Measurements from ENCODE around the gene SERP2.

The SERP2 gene

DNA sequence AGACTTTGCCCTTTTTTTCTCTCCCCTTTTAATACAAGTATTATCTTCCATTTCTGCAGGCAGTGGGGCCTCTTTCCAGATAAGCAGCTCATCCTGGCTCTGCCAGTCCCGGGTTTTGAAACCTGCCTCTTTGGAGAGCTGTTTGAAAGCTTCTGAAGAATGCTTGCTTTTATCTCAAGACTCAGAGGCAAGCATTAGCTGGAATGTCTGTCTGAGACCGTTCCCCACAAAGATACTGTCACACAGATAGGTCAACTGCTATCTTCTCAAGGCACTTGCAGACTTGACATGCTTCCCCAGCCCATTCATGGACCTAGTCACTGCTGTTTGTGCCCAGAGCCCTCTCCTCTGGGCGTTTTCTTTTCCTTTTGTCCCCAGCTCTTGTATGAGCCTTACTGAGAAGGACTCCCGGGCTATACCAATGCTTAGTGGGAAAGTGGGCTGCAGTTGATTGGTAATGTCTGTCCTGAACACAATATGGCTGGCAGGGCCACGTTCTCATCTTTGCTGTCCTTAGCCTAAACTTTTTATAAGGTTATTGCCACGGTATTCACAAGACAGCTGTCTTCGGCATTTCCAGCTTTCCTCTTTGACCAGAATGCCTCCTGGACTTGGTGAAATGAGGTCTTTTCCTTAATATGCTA, 13.4 kb downstream of the SERP2 start:
- no peak for DNase-seq

DNA sequence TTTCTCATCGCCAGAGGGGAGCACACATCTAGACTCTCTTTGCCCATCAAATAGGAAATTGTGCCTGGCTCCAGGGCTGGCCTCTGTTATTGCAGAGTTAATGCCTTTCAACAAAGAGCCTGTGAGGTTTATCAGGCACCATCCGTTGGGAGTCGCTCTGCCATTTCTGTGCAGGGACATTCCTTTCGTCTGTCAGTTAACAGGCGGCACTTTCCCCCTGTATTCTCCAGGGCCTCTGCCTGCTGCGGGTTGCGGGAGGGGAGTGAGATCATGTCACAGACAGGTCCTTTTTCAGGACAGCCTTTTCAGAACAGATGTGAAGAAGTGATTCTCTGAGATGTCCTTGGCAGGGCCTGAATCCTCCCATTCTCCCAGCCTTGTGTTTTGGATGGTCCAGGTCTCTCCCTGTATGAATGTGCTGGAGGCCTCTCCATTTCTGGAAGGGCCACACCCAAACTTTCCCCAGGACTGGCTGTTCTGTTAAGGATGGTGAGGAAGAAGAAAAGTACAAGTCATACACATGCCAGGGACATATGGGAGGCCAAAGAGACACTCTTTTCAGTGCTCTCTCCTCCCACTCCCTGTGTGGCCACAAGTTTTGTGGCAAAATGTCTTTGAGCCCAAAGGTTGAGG, 14.9 kb downstream of the SERP2 start:
- peak in 2 of 58 donors; percentile 6 to 11 for DNase-seq

DNA sequence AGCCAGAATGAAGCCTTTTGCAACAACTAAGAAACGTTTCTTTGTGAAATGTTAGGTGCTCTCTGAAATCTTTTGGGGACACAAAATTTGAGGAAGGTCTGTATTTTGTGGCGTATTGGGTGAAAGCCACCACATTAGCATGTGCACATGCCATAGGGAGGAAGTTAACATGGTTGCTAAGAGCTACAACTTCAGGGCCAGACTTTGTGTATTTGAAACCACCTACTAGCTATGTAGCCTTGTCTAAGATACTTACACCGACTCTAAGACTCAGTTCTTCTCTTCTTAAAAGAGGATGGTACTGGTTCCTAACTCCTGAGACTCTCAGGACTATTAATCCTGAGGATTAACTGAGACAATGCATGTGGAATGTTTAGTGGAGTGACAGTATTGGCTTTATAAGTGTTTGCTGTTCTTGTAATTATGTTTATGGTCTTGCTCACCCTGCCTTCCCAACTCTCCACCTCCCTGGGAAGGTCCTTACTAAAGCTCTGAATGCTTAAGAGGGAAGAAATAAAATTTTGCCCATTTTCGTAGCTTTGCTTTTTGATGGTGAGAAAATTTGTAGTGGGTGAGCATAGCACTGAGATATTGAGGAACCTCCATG, 15.5 kb downstream of the SERP2 start:
- no peak for DNase-seq

DNA sequence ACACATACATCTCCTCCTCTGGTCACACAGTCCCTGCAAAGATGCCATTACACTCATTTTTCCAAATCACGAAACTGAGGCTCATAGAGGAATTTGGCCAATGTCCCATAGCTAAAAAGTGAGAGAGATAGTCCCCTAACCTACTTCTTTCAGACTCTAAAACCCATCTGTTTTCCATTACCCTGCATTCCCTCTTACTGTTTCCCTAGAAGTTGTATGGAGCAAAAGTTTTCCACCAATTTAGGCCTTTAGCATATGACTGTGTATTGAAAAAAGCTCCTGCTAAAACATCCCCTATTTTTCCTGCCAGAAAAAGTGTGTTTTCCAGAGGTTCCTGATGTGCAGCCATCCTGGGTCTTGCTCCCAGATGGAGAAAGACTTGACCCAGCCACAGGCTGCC, 16.3 kb downstream of the SERP2 start:
- no peak for DNase-seq

DNA sequence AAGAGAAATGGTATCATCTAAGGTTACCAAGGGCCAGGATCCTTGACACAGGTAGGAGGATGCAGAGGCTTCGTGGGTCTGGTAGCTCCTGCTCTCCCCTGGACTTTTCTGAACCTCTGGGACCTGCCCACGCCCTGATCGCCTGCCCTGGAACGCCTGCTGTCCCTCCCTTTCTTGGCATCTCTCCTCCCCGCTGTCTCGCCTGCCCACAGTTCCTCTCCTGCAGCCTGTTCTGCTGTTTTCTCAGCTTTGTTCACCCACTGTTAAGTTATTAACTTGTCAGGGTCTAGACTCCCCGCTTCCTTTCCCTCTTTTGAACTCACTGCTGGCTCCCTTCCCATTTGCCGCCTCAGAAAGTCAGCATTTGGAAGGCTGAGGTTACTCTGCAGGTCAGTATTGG, 19.8 kb downstream of the SERP2 start:
- peak in 13 of 58 donors; percentile 6 to 50 (median 19) for DNase-seq

DNA sequence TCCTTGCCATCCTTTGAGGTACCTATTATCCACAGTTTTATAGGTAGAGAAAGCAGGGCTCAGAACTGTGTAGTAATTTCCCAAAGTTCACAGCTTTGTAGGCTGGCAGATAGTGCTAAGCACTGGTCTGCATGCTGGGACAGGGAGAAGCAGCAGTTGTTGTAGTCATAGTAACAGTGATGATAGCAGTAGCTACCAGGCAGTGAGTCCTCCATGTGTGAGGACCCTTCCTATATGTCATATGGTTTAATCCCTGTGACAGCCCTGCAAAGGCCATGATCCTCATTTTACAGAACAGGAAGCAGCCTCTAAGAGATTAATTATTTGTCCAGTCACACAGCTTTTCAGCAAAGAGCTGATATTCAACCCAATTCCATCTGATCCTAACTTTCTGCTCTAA, 21.0 kb downstream of the SERP2 start:
- no peak for DNase-seq

DNA sequence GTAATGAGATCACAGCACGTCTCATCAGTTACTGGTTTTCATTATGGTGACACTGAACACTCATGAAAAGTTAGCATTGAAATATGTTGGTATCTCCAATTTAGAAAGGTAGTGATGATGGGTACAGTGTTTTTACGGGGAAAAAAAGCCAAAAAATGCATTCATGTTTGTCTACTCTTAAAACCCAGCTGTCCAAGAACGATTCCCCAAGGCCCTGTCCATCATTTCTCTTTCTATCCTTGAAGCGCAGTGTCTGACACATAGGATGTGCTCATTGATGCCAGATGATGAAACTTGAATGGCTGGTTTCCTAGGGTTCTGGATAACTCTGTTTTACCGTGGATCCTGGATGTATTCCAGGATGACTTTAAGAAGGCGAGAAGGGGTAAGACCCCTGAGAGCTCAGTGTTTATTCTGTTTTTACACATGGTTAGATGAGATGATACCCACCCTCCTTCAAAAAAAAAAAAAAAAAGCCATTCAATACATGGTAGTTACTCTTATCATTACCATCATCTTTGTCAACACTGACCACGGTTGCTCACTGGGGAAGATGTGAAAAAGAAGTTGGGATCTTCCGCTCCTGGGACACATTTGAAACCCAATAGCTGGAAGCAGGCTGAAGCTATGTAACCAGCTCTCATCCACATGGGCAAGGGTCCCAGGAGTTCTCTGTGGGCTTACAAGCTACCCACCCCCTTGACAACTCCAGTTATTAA, 22.5 kb downstream of the SERP2 start:
- no peak for DNase-seq

DNA sequence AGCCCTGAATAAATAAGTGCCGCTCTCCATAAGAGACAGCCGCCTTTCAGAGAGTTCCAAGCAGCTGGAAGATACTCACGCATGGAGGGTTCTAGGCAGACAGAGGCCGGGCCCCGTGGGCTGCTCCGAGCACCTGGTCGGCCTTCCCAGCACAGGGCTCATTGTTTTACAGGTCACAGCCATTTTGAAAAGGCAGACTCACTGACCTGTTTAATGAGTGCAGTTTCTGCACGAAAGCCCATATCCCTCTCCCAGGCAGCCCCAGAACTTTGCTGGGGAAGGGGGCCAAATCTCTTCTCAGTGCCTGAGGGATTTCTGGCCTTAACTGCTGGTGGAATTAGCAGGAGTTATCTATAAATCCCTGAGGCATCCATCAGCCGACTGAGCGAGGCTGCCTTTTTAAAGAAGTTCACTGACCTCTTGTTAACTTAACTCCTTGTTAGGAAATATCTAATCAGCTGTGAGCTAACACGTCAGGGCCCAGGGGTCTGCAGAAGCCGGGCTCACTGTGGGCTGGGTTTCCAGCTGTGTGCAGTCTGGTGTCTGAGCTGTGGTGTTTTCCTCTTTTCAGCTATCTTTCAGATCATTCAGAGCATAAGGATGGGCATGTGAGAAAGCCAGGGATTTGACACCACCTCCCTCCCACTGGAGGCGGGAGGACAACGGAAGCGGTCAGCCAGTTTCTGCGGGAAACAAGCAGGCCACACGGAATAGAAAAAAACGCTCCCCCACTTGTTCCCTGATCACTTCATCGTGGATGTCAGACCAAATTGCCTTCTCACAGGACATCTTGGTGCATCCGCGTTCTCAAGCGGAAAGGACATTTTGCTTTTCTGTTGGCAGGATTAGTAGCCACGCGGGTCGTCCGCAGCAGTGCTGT, 23.3 kb downstream of the SERP2 start:
- no peak for DNase-seq

DNA sequence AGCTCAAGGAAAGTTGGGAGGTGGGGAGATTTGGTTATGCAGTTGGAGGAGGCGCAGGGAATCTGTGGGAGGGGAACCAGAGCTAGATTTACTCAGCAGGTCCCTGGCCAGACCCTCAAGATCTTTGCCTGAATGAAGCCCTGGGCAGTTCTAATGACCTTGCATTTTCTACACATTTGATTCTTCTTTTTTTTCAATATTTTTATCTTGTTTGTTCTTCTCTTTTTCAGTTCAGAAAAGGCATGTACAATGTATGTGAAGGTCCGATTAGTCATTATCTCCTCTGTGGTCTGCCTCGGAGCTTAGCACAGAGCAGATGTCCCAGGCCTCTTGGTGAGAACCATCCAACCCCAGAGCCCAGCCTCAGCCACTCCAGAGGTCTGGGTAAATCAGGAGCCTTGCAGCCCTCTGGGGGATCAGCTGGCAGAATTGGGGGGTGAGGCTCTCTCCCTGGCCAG, 24.2 kb downstream of the SERP2 start:
- no peak for DNase-seq

DNA sequence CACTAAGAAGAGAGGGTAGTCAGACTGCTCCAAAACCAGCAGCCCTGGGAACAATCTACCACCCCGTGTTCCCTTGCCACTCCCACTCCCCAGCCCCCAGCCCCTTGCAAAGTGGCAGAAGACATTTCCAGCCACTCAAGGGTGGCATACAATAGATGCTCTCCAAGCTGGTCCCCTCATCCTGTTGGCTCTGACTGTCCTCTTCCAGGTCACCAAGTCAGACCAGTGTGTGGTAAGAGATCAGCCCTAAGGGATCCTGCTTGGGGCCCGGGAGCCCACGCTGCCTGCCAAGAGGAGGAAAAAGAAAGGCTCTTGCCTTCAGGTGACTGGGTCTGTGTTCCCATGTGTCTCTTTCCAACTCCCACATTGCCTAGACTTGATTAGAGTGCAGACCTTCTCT, 25.0 kb downstream of the SERP2 start:
- no peak for DNase-seq

DNA sequence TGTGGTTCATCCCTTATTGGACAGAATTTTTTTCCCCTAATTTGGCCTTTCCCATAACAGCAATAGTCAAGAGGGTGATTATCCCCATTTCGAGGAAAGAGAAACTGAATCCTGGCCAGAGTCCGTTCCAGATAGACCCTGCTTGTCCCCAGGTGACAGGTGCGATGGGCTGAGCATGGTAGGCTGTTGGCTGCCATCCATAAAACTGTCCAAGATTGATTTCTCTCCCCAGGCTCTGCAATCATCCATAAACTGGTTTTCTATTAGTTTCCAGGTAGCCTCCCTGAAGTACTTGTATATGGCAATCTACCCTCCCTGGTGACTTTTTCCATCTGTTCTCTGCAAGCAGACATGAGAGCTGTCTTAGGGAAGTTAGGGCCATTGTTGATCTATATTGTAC, 25.4 kb downstream of the SERP2 start:
- no peak for DNase-seq

DNA sequence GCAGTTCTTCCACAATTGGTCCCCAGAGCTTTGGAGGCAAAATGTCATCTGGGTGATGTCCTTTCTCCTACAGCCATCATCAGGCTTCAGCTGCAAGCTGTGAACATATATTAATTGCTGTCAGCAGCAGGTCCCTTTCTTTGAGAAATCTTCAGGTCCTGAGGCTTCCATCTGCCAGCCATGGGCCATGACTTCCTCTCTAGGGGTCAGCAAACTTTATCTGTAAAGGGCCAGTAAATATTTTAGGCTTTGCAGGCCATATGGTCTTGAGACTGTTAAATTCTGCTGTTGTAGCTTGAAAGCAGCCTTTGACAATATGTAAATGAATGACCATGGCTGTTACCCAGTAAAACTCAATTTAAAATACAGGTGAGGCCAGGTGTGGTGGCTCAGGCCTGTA, 27.1 kb downstream of the SERP2 start:
- no peak for DNase-seq

DNA sequence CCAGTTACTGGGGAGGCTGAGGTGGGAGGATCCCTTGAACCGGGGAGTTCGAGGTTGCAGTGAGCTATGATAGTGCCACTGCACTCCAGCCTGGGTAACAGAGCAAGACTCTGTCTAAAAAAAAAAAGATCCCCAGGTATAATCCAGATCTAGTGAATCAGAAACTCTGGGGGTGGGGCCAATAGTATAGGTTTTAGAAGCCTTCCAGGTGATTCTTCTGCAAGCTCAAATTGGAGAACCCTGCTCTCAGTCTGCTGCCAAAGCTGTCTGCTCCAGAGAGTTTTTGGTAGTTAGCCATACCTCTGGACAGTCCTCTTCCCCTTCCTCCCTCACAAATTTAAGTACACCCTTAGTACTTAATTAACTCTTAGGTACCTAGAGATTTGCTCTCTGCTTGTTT, 28.0 kb downstream of the SERP2 start:
- DNase-seq, result no peak

DNA sequence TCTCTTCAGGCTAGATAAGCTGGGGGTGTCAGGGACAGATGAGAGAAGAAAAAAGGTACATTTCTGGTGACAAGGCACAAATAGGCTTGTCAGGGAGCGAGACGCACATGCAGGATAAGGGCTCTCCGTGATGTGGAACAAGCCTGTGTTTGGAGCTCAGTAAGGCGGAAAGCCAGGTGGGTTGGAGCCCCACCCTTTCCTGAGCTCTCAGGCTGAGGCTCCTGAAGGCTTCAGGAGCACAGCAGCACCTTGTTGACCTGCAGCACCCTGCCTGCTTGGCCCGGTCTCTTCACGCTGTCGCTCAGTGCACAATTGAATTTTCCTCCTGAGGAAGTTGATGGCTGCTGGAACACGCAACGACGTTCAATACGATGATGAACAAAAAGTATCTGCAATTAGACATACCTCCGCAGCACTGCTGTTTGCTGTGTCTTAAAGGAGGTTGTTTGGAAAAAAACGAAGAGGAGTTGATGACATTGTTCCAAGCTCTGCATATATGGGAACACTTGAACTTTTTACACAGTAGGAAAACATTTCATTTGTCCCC, 29.3 kb downstream of the SERP2 start:
- DNase-seq, result no peak

DNA sequence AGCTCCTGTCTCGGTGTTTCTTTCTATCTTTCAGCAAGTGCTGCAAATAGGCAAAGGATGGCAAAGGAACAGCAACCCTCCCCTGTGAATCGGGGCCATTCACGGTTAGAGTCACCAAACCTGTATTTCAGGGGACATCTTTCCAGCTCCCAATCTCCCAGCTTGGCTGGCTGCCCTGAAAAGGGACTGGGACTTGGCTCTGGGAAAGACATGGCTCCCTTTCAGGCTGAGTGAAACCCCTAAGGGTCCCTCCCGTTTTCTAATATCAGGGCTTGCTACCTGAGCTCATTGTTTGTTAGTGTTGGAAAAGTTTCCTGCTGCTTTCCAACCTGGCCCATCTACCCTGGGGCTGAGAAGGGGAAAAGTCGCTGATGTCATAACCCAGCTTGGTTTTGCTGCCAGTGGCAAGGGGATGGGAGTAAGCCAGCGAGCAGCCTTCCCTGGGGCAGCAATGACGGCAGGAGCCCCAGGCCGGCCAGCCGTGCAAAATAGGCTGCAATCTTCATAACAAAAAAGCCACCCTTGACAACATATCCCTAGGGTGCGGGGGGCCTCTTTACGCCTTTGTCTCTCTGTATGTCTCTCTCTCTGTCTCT, 29.9 kb downstream of the SERP2 start:
- peak in 2 of 58 donors; percentile 4 to 5 for DNase-seq

DNA sequence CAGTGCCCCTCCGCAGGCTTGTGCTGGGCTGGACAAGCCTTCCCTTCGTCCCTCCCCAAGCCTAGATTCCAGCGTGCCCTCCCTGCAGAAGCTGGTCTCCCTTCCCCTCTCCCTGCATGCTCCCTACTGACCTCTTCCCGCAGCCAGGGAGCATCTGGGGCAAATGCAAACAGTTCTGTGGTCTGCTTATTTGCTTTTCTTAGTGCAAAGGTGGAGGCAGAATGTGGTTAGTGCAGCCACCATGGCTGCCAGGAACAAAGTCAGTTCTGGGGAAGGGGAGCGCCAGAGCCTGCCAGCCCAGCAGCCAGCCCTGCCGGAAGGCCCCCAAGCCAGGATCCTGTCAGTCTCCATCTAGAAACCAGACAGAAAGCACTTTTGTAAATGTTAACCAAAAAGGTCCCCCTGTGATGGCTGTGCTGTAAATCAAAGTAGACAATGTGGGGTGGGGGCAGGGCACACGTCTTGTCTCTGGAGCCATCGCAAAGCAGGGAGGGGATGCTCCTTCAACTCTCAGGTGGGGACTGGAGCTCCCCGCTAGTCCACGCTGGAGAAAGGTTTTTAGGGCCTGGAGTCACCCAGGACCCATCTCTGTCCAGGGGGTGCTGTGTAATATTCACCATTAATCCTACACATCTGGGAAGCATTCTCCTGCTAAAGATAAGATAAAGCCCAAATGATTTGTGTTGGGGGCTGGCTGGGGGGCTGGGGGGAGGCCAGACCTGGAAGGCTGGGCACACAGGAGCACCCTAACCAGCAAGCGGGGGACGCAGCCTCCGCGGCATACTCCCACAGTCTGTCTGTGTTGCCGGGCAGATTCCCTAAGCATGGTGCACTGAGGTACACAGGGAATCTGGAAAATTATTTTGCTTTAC, 30.9 kb downstream of the SERP2 start:
- no peak for DNase-seq

DNA sequence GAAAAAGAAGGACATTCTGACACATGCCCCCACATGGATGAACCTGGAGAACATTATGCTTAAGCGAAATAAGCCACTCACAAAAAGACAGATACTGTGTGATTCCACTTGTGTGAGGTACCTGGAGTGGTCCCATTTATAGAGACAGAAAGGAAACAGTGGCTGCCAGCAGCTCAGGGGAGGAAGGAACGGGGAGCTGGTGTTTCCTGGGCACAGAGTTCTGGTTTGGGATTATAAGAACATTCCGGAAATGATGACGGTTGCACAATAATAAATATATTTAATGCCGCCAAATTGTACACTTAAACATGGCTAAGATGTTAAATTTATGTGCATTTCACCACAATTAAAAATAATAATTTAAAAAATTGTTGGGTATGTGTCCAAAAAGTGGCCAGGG, 33.0 kb downstream of the SERP2 start:
- no peak for DNase-seq

DNA sequence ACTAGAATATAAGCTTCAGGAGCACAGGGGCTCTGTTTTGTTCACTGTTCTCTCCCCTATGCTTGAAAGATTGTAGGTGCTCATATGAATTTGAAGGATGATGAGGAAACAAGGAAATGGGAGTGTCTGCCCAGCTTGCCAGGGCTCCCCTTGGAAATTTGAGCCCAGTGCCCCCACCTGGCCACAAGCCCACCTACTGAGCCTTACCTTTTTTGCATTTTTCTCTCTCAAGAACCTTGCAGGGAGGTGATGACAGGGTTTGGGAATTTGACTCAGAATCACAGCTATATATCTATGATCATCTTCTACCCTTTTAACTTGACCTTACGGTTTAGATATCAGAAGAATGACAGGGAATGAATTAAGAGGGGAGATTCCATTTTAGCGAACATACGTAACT, 33.8 kb downstream of the SERP2 start:
- DNase-seq, result no peak

DNA sequence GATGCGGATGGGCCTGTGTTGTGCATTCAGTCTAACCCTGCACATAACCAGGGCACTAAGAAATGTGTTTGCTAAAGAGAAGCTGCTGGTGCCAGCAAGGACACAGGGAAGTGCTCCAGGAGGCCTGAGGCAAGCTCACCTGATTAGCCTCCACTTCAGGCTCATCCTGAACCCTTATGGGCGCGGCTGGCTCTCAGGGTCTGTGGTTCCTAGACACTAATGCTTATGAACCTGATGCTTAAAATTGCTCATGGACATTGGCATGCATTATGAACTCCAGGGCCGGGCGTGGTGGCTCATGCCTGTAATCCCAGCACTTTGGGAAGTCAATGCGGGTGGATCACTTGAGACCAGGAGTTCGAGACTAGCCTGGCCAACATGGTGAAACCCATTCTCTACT, 34.3 kb downstream of the SERP2 start:
- no peak for DNase-seq

DNA sequence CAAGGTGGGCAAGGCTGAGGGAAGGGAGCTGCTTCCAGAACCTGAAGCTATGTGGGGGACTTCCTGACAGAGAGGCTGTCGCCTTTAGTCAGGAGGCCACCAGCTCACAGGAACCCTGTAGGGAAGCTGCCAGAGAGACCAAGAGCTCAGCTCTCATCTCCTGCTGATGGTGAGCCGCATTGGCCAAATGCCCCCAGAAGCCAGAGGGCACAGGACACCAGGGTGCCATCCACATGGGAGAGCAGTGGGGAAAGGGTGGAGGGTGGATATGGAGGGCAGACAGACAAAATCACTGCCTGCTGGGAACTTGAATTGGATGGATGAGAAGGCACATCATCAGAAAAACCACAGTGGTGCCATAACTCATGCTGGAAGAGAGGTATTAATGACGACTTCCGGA, 36.0 kb downstream of the SERP2 start:
- no peak for DNase-seq
